ENCODE measurements around the gene ELAVL3. TPM values are rescaled to one million over a fixed set of nuclear protein-coding genes. Genes with fewer than 3 reads are reported as not detected.

ELAVL3 gene
- total and polyA plus RNA-seq, 2 of the 8 experiments (the other 6 are each of a cell fraction or from before 2014, with no cell fraction given), result 0.80 to 1.0 TPM

GRCh38 chr19:11447347-11448262 is 33.2 kb downstream of the ELAVL3 start:
- no peak overlapping the region for H3K14ac ChIP-seq (ENCODE audit: insufficient read length)
- no peak overlapping the region for H3K4ac ChIP-seq (replicated peaks; ENCODE audit: insufficient read length, low read depth, low read length)
- H4K8ac ChIP-seq (ENCODE audit: extremely low read depth, insufficient read depth, low read length), result no peak overlapping the region; the same call in 1 of the 2 replicates
- H2AK5ac ChIP-seq (ENCODE audit: low read depth, low read length), result no peak overlapping the region
- ChIA-PET CTCF (ENCODE audit: partially characterized antibody) (interaction anchor here (0.6 to 3.0 kb wide), 17 partner anchors 9 to 166 kb away, joined by 3 to 18 read pairs (median 4); partner anchors contain the start of gene SWSAP1), POLR2A (ENCODE audit: partially characterized antibody) (interaction anchor here (1.0 to 3.3 kb wide), 6 partner anchors 10 to 128 kb away, joined by 3 to 14 read pairs (median 3); partner anchors contain the start of genes EPOR and SWSAP1)
- FAIRE-seq (no peak), DNase-seq (ENCODE audit: low read depth in 1 of 2, low spot score in 2 of 2) (no peak)
- no peak overlapping the region for H2BK12ac ChIP-seq (ENCODE audit: low read depth, low read length)
- no peak overlapping the region for H2BK5ac ChIP-seq (ENCODE audit: low read depth, low read length)
- H3K4me1 ChIP-seq (replicated peaks in 1 of 4; ENCODE audit: control insufficient read depth in 3 of 4, insufficient read depth in 4 of 4, low read length in 3 of 4), result peaks cover 2 to 7% (median 5%) of the 10 kb centered on the region in 4 experiments; a peak in 6 of 7 replicates
- H3K23ac ChIP-seq (ENCODE audit: insufficient read length), result no peak overlapping the region
- H4K91ac ChIP-seq (replicated peaks; ENCODE audit: insufficient read length, low read length), result no peak overlapping the region
- H3K9ac ChIP-seq (replicated peaks in 1 of 4; ENCODE audit: extremely low read depth in 1 of 4, low read depth in 3 of 4, low read length in 3 of 4), result no peak overlapping the region
- H2AFZ ChIP-seq (ENCODE audit: low read length), result no peak overlapping the region
- H2BK20ac ChIP-seq (ENCODE audit: low read length), result no peak overlapping the region
- H4K5ac ChIP-seq (ENCODE audit: insufficient read length, low read depth, low read length), result no peak overlapping the region
- H3K23me2 ChIP-seq (ENCODE audit: low read depth, low read length), result no peaks in the 10 kb centered on the region
- H3K27me3 ChIP-seq (replicated peaks in 1 of 4; ENCODE audit: control insufficient read depth in 3 of 4, extremely low read depth in 1 of 4, insufficient read depth in 3 of 4, low read length in 3 of 4), result no peaks in the 10 kb centered on the region
- H2BK120ac ChIP-seq (replicated peaks; ENCODE audit: low read depth, low read length), result no peak overlapping the region
- H3K9me3 ChIP-seq (ENCODE audit: insufficient read depth in 2 of 2, low read depth in 1 of 2, low read length in 1 of 2), result no peaks in the 10 kb centered on the region
- peaks cover 11 to 47% (median 35%) of the 10 kb centered on the region in 4 experiments; a peak in 7 of 8 replicates for H3K36me3 ChIP-seq (ENCODE audit: control insufficient read depth in 2 of 4, insufficient read depth in 4 of 4, low read length in 3 of 4)
- H4K20me1 ChIP-seq (replicated peaks in 1 of 2; ENCODE audit: control insufficient read depth in 1 of 2, insufficient read depth in 2 of 2, low read length in 2 of 2), result peaks cover 7 to 20% of the 10 kb centered on the region in 2 experiments
- no peak overlapping the region for H3K18ac ChIP-seq (ENCODE audit: extremely low read depth, low read length)
- 92% methylated on average over 34 of the region's 35 CpGs; no CpG with 5 or more reads in 1 of the 2 experiments for WGBS, 2 experiments (ENCODE audit: extremely low coverage in 1 of 2, insufficient coverage in 1 of 2, insufficient read length in 1 of 2, insufficient replicate concordance in 2 of 2, low coverage in 1 of 2, low lambda C conversion rate in 2 of 2, missing lambda C conversion rate in 1 of 2)
- H3K56ac ChIP-seq (replicated peaks; ENCODE audit: insufficient read length, low read depth, low read length), result no peak overlapping the region
- no peak overlapping the region for H3K4me3 ChIP-seq (ENCODE audit: extremely low read depth in 1 of 4, insufficient read depth in 2 of 4, low read depth in 3 of 4, low read length in 4 of 4)
- TF ChIP-seq POLR2A (IDR thresholded peaks at IDR 0.05; ENCODE audit: control extremely low read depth in 1 of 2, low read depth in 2 of 2, low read length in 2 of 2) (0 out of 3 replicates have a peak, but pooled peaks of 1 of the 2 experiments have one; percentile 8), MAX (IDR thresholded peaks at IDR 0.05) (no peak), BACH1 (IDR thresholded peaks at IDR 0.05; ENCODE audit: low read length) (no peak), KDM1A (IDR thresholded peaks at IDR 0.05; ENCODE audit: borderline replicate concordance, low read length) (no peak), POLR2AphosphoS5 (IDR thresholded peaks at IDR 0.05; ENCODE audit: low read depth, low read length) (0 out of 2 replicates have a peak, but pooled peaks have one; percentile 10)
- H3K79me2 ChIP-seq (ENCODE audit: control insufficient read depth in 1 of 2, insufficient read depth in 2 of 2, low read length in 2 of 2), result no peaks in the 10 kb centered on the region
- no peak overlapping the region for H3K4me2 ChIP-seq (ENCODE audit: insufficient read depth in 1 of 2, low read depth in 2 of 2, low read length in 2 of 2)
- H3K27ac ChIP-seq (ENCODE audit: low read depth, low read length), result no peak overlapping the region
- no peaks in the 10 kb centered on the region for H3K79me1 ChIP-seq (ENCODE audit: low read depth, low read length)
- no peak overlapping the region for H2BK15ac ChIP-seq (ENCODE audit: low read length)
